CD14-positive monocyte (primary cell): Measurements from ENCODE around the gene LLGL2. TPM values are rescaled to one million over a fixed set of nuclear protein-coding genes. Genes with fewer than 3 reads are reported as not detected.

ENCODE experiments used
- DNase-seq, 3 donors: peaks; one replicate each; pipeline ENCODE4 v3.0.0-alpha.2; 2011 to 2022
- H2AFZ ChIP-seq: 2 replicates; pipeline ENCODE4 v1.6.0; 2012; ENCODE audit warnings: mild to moderate bottlenecking, low read depth, low read length, inconsistent platforms; ENCODE audit not compliant: insufficient read depth, poor library complexity, severe bottlenecking
- H3K27ac ChIP-seq, 2 donors: 1 replicate in 1 of 2; 2 replicates in 1 of 2; pipeline ENCODE4 v1.5.1; 2012 to 2013; ENCODE audit warnings: low read length in 2 of 2, control low read depth in 1 of 2, inconsistent platforms in 1 of 2, low read depth in 1 of 2, mild to moderate bottlenecking in 1 of 2
- H3K27me3 ChIP-seq, 2 donors: one replicate each; pipeline versions ENCODE4 v1.6.0 to v1.6.1; 2011 to 2013; ENCODE audit warnings: low read length in 2 of 2; ENCODE audit not compliant: control insufficient read depth in 2 of 2, insufficient read depth in 2 of 2
- H3K36me3 ChIP-seq, 2 donors: replicated peaks in 1 of 2; 1 replicate in 1 of 2; 2 replicates in 1 of 2; pipeline versions ENCODE4 v1.5.1 to v1.6.1; 2012 to 2013; ENCODE audit warnings: low read length in 2 of 2, control low read depth in 1 of 2, inconsistent platforms in 1 of 2, mild to moderate bottlenecking in 1 of 2; ENCODE audit not compliant: insufficient read depth in 2 of 2, control insufficient read depth in 1 of 2
- H3K4me1 ChIP-seq, 2 donors: 1 replicate in 1 of 2; 2 replicates in 1 of 2; pipeline versions ENCODE4 v1.5.1 to v1.6.1; 2012 to 2013; ENCODE audit warnings: low read length in 2 of 2, control low read depth in 1 of 2, inconsistent platforms in 1 of 2, mild to moderate bottlenecking in 1 of 2, moderate library complexity in 1 of 2; ENCODE audit not compliant: insufficient read depth in 2 of 2, control insufficient read depth in 1 of 2
- H3K4me2 ChIP-seq: replicated peaks from 2 replicates; pipeline ENCODE3; 2012; ENCODE audit warnings: low read length, moderate library complexity, mild to moderate bottlenecking; ENCODE audit not compliant: poor library complexity, severe bottlenecking; ENCODE audit errors: extremely low read depth
- H3K4me3 ChIP-seq, 3 experiments: fragments of 200-600 bp in 1 of 3; sonication (generic) in 1 of 3; replicated peaks in 1 of 3; 1 replicate in 2 of 3; 2 replicates in 1 of 3; pipeline ENCODE4 v1.5.1; 2011 to 2013; ENCODE audit warnings: low read length in 3 of 3, mild to moderate bottlenecking in 3 of 3, control low read depth in 2 of 3, low read depth in 2 of 3, inconsistent platforms in 1 of 3, moderate library complexity in 1 of 3
- H3K79me2 ChIP-seq: 2 replicates; pipeline ENCODE4 v1.6.0; 2012; ENCODE audit warnings: mild to moderate bottlenecking, control low read depth, inconsistent platforms, low read length, moderate library complexity; ENCODE audit not compliant: insufficient read depth
- H3K9ac ChIP-seq: 2 replicates; pipeline ENCODE4 v1.6.0; 2017; ENCODE audit warnings: low read length, mild to moderate bottlenecking; ENCODE audit not compliant: insufficient read depth, poor library complexity, severe bottlenecking
- H3K9me3 ChIP-seq, 2 donors: replicated peaks in 1 of 2; 1 replicate in 1 of 2; 2 replicates in 1 of 2; pipeline versions ENCODE4 v1.5.1 to v1.6.1; 2012 to 2013; ENCODE audit warnings: low read length in 2 of 2, control low read depth in 1 of 2; ENCODE audit not compliant: control insufficient read depth in 1 of 2, insufficient read depth in 1 of 2
- H4K20me1 ChIP-seq: 2 replicates; pipeline ENCODE4 v1.6.0; 2012; ENCODE audit warnings: mild to moderate bottlenecking, low read length, control low read depth, moderate library complexity; ENCODE audit not compliant: insufficient read depth
- H3K27ac Mint-ChIP-seq, 7 donors: one replicate each; pipeline ENCODE4 v1.8.0; 2020; ENCODE audit warnings: mild to moderate bottlenecking in 7 of 7, mixed read lengths in 7 of 7, moderate library complexity in 6 of 7, inconsistent platforms in 2 of 7
- H3K27me3 Mint-ChIP-seq, 3 donors: one replicate each; pipeline ENCODE4 v1.8.0; 2021 to 2022; ENCODE audit warnings: low read depth in 3 of 3, mild to moderate bottlenecking in 3 of 3, mixed read lengths in 3 of 3, moderate library complexity in 3 of 3, inconsistent platforms in 1 of 3
- H3K36me3 Mint-ChIP-seq, 2 donors: one replicate each; pipeline ENCODE4 v1.8.0; 2020; ENCODE audit warnings: mixed read lengths in 2 of 2, inconsistent platforms in 1 of 2, mild to moderate bottlenecking in 1 of 2
- H3K4me1 Mint-ChIP-seq: one replicate; pipeline ENCODE4 v1.8.0; 2020; ENCODE audit warnings: mild to moderate bottlenecking, mixed read lengths
- H3K4me3 Mint-ChIP-seq, 2 donors: one replicate each; pipeline ENCODE4 v1.8.0; 2020; ENCODE audit warnings: mild to moderate bottlenecking in 2 of 2, mixed read lengths in 2 of 2, moderate library complexity in 1 of 2
- H3K9me3 Mint-ChIP-seq, 7 donors: one replicate each; pipeline ENCODE4 v1.8.0; 2020 to 2022; ENCODE audit warnings: mixed read lengths in 7 of 7, mild to moderate bottlenecking in 6 of 7, moderate library complexity in 6 of 7, inconsistent platforms in 2 of 7
- WGBS: methylation state at CpG from one replicate; pipeline ENCODE4 v1.1.5; 2013; ENCODE audit warnings: missing lambda C conversion rate; ENCODE audit not compliant: insufficient coverage; 5-methylcytosine and 5-hydroxymethylcytosine counted together
- intact Hi-C, 2 donors: fragments of 100-400 bp; cut with micrococcal nuclease; formaldehyde crosslinking; loops; one replicate each; pipeline versions ENCODE4 v1.15.0 to v1.15.1; 2023
- polyA plus RNA-seq, 3 donors: library from polyadenylated mRNA; depleted of rRNA in 1 of 3; unstranded in 2 of 3; stranded (reverse) in 1 of 3; fragments of 300-500 nt in 2 of 3; fragments of >200 nt in 1 of 3; fragmentation: Illumina TruSeq in 2 of 3; gene quantifications; 1 replicate in 2 of 3; 2 replicates in 1 of 3; pipeline ENCODE4 v1.2.3, GENCODE V29; 2012 to 2021
- TF ChIP-seq, protein P1 (sequence below): fragments of 200-600 bp; IDR thresholded peaks from one replicate; pipeline ENCODE4 v1.8.0; 2022; ENCODE audit warnings: antibody characterized with exemption, mild to moderate bottlenecking

LLGL2 gene
- polyA plus RNA-seq, 3 donors = 4.8 to 7.5 (median 5.5) TPM

DNA sequence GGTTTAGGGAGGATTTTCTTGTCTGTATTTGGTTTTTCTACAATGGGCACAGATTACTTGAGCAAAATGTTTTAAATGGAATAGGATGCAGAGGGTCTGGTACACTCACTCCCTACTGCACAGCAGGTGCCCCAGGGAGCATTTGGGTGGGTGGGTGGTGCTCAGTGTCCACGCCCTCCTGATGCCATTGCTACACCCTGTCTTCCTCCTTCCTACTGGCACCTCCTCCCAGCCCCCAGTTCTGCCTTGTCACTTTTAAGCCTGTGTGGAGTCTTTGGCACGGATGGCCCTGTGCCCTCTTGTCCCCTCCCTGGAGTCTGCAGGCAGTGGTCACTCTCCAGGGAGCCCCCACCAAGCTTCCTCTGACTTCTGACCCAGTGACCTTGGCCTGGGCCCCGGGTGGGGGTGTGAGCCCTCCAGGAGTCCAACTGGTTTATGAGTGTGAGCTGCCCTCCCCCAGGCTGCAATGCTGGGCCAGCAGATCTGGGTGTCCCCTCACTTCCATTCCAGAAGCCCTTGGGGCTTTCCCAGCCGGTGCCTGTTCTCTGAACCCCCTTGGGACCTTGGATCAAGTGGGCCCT, 15.5 kb downstream of the LLGL2 start:
- H3K4me1 ChIP-seq = peaks cover 0 to 5% of the 10 kb centered on the region in 2 donors
- H3K27ac Mint-ChIP-seq = no peak overlapping the region
- H3K4me3 ChIP-seq = no peak overlapping the region
- H3K27ac ChIP-seq = no peak overlapping the region
- H2AFZ ChIP-seq = no peak overlapping the region
- WGBS = 92% methylated on average over 2 of the region's 4 CpGs
- no peaks in the 10 kb centered on the region for H4K20me1 ChIP-seq
- peaks cover 0 to 7% (median 4%) of the 10 kb centered on the region in 3 donors for H3K27me3 Mint-ChIP-seq
- DNase-seq = no peak
- H3K9ac ChIP-seq = no peak overlapping the region
- no peaks in the 10 kb centered on the region for H3K79me2 ChIP-seq
- H3K9me3 ChIP-seq = no peaks in the 10 kb centered on the region
- H3K4me1 Mint-ChIP-seq = peaks cover 6% of the 10 kb centered on the region
- no peaks in the 10 kb centered on the region for H3K36me3 ChIP-seq
- peaks cover 0 to 2% (median 0%) of the 10 kb centered on the region in 7 donors for H3K9me3 Mint-ChIP-seq
- no peaks in the 10 kb centered on the region for H3K36me3 Mint-ChIP-seq
- intact Hi-C loops = no loop called here
- no peaks in the 10 kb centered on the region for H3K27me3 ChIP-seq
- no peak overlapping the region for H3K4me2 ChIP-seq
- TF ChIP-seq, protein P1, sequence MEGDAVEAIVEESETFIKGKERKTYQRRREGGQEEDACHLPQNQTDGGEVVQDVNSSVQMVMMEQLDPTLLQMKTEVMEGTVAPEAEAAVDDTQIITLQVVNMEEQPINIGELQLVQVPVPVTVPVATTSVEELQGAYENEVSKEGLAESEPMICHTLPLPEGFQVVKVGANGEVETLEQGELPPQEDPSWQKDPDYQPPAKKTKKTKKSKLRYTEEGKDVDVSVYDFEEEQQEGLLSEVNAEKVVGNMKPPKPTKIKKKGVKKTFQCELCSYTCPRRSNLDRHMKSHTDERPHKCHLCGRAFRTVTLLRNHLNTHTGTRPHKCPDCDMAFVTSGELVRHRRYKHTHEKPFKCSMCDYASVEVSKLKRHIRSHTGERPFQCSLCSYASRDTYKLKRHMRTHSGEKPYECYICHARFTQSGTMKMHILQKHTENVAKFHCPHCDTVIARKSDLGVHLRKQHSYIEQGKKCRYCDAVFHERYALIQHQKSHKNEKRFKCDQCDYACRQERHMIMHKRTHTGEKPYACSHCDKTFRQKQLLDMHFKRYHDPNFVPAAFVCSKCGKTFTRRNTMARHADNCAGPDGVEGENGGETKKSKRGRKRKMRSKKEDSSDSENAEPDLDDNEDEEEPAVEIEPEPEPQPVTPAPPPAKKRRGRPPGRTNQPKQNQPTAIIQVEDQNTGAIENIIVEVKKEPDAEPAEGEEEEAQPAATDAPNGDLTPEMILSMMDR = no peak
- no peak overlapping the region for H3K4me3 Mint-ChIP-seq

GRCh38 chr17:75542229-75542628, 16.7 kb downstream of the LLGL2 start:
- TF ChIP-seq, protein P1 = no peak
- H3K27ac ChIP-seq = no peak overlapping the region
- H3K4me3 ChIP-seq = no peak overlapping the region
- 100% methylated on average over 7 of the region's 8 CpGs for WGBS
- Mint-ChIP-seq H3K27ac (peak overlapping the region in 2 of 7 donors; percentile 1 to 62), H3K36me3 (no peaks in the 10 kb centered on the region), H3K27me3 (peaks cover 0 to 7% (median 7%) of the 10 kb centered on the region in 3 donors), H3K9me3 (peaks cover 0 to 2% (median 0%) of the 10 kb centered on the region in 7 donors), H3K4me3 (no peak overlapping the region), H3K4me1 (peaks cover 6% of the 10 kb centered on the region)
- H3K27me3 ChIP-seq = no peaks in the 10 kb centered on the region
- no peak overlapping the region for H2AFZ ChIP-seq
- H3K9ac ChIP-seq = no peak overlapping the region
- H3K36me3 ChIP-seq = no peaks in the 10 kb centered on the region
- no peaks in the 10 kb centered on the region for H3K9me3 ChIP-seq
- intact Hi-C loops = no loop called here
- H3K4me2 ChIP-seq = no peak overlapping the region
- peaks cover 0 to 5% of the 10 kb centered on the region in 2 donors for H3K4me1 ChIP-seq
- H3K79me2 ChIP-seq = no peaks in the 10 kb centered on the region
- no peak for DNase-seq
- no peaks in the 10 kb centered on the region for H4K20me1 ChIP-seq
